Hematopoietic multipotent progenitor cell (in vitro differentiated cells): Measurements from ENCODE around the gene SYNPR. TPM values are rescaled to one million over a fixed set of nuclear protein-coding genes. Genes with fewer than 3 reads are reported as not detected.

ENCODE experiments used
- DNase-seq, 3 donors: peaks; one replicate each; pipeline ENCODE4 v3.0.0-alpha.2; 2011 to 2015; ENCODE audit warnings: low read depth in 2 of 3, low spot score in 2 of 3
- total RNA-seq: library from RNA; depleted of rRNA; stranded (reverse); fragments of >200 nt; gene quantifications from one replicate; pipeline ENCODE4 v1.2.3, GENCODE V29; 2012

The SYNPR gene
- total RNA-seq, 1 donor, result under 0.01 TPM

DNA sequence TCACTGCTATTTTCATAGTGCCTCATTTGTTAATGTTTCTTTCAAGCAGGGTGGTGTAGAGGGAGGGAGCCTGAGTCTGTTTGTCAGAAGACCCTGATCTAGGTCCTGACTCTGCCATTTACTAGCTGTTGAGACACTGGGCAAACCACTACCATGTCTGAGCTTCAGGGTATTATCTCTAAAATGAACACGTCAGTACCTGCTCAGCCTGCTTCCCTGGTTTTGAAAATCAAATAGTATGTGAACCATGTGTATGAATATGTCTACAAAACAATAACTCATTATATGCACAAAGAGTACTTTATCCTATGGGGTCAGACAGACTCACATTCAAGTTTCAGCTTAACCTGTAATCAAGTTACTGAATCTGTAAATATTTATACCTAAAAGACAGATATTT lies 25.1 kb downstream of the SYNPR start:
- DNase-seq, result no peak

DNA sequence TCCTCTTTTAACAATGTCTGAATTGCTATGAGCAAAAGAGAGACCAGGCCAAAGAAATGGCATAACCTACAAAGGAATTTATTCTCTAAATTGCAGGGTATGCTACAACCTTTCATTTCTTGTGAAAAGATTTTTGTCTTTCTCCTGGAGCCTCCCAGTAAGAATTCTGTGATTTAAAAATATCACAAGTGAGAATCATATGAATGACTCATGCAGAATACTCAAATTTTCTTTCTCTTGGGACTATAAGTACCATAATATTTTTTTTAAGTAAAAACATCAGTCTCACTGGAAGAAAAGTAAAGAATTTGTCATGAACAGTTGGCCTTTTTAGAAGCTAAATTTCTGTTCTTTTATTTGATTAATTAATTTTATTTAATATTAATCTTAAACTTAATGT lies 26.3 kb downstream of the SYNPR start:
- no peak for DNase-seq

DNA sequence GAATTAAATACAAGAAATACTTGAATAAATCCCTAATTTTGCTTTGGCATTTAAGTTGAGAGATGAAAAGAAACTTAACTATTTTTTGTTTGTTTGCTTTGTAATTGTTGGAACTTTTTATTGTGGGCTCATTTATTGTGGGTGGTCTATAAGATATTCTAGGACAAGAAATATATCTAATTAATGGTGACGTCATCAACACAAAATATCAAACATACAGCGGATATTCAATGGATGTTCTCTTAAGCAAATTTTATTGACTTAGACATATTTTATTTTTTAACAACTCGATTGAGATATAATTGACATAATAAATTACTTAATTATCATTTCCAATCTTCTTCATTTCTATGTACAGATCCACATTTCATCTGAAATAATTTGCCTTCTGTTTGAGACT lies 30.0 kb downstream of the SYNPR start:
- DNase-seq, result no peak

DNA sequence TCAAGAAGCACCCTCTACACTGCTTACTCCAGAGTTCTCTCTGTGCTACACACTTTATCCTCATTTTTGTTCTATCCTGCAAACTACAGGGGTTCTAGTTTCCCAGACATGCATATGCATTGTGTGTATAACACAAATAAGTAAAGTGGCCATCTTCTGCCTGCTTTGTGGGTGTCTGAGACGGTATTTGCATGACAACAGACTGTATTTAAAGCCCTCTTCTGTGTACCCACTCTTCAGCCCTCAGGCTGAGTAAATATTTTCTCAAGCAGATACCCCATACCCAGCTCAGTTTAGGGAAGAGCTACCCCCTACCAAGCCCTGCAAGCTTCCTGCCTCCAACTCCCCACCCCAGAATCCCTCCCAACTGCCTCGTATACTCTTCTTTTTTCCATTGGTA lies 31.7 kb downstream of the SYNPR start:
- no peak for DNase-seq

DNA sequence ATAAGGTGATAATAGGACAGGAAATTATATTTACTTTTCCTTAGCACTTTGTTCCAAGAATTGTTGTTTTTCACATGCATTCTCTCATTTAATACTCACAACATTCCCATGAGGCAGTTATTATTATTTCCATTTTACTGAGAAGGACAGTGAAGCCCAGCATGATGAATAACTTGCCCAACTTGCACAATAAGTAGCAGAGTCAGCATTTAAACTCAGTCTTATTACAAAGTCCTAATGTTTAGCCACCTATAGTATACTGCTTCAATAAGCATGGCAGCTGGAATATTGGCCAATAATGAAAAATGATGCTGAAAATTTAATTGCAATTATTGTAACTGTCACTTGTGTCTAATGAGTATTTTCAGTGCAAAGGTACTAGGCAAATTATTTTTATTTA lies 45.7 kb downstream of the SYNPR start:
- no peak for DNase-seq

DNA sequence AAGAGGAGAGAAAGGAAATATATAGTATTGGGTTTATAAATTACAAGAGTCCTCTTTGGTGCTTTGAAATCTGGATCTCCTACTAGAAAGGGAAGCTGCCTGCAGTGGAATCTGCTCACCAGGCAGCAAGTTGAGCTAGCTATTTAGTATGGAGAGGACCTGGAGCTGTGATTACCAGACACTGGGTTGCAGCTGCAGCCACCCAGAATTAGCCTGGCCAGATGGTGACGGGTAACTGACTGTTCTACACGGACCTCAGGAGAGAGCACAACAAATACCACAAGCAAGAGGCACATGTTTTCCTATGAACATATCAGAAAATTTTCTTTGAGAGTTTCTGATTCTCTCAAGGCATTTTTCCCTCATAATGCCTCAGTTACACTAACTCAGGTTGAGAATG lies 46.5 kb downstream of the SYNPR start:
- no peak for DNase-seq

DNA sequence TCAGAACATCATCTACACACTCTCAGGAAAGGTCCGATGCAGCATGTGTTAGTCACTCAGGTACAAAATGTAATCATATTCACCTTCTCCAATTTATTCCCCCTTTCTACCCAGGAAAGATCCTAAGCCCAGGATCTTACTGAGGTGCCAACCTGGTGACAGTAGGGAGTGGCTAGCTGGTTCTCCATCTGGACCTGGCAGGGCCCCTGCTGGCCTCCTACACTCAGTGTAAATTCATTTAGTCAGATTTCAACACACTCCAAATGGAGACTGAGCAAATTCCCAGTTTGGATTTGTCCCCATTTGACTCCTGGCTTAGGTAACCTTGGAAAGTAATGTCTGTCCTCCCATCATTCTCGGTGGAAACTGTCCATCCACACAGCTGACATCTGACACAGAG lies 47.3 kb downstream of the SYNPR start:
- no peak for DNase-seq

DNA sequence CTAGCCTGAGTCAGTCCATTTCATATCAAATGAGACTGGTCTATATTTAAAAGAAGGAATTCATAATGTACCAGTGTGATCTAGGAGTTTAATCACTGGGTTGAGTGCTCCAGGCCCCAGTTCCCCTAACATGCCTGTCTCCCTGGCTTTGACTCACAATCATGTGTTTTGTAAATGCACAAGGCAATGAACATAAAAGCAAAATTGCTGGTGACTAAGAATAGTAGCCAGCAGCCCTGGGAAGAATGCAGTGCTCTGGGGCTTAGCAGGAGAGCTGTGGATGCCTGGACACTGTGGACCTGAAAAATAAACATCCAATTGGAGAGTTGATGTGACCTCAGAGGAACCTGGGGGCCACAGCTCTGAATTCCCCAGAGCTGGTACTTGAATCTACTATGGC lies 50.3 kb downstream of the SYNPR start:
- DNase-seq, result no peak

DNA sequence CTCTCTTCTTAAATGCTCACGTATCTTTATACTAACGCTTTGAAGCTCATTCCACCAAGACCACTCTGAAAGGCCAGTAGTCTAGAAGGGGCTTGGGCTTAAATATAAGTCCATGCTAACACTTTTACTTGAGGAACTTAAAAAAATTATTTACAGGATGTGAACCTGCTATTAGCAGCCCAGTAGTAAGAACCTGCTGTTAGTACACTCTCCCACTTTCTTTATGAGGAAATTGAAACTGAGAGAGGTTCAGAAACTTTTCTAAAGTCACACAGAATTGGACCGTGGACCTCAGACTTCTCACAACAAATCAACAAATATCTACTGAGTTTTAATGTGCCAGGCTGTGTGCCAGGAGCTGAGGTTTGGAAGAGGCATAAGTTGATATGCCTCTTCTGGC lies 53.4 kb downstream of the SYNPR start:
- DNase-seq, result no peak

DNA sequence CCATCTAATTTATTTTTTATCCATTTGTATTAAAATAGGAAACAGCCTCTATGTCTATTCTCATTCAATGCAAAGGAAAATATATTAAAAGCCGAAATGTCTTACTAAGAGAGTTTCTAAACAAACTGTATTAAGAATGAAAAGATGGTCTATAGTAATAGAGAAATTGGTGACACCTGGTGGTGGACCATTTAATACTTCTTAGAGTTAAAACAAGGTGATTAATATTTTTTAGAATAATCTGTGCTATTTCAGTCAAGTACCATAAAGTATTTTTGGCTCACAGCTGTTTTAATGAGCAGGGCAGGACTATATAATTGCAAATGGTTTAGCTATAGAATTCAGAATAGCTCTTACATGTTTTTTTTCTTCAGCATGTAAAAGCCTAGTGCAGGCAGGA lies 55.7 kb downstream of the SYNPR start:
- peak in 1 of 3 donors; percentile 5 for DNase-seq

DNA sequence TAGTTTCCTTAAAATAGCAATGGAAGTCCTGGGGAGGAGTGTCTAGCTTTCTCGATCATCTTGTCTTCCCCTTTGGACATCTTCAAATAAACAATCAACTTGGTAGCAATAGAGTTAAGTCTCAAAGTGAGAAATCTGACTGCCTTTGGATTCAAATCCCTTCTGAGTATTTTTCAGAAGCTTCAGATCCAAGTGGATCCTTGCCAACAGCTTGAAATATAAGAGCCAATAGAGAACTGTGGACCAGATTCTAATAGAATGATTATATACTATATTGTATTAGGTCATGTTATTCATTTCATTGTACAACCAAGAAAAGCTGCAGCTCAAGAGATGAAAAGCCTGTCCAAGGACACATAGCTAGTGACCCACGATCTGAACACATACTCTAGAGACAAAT lies 60.2 kb downstream of the SYNPR start:
- DNase-seq, result no peak

DNA sequence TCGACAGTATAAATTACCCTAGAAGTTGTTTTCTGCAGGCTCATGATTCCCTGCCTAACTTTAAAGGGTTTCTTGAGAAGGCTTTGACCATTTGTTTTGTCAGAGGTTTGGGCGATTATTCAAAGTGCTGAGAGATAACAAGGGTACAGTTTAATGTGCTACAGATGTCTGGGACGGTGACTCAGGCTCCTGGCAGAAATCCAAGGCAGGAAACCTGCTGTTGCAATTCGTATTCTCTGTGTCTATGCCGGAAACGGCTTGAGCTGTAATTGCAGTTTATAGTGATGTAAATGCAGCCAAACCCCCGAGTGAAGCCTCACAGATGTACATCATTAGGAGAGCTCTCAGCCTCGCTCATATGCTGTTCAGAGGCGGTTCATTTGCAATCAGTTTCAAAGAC lies 65.6 kb downstream of the SYNPR start:
- DNase-seq, result peak in 2 of 3 donors; percentile 84 to 88

DNA sequence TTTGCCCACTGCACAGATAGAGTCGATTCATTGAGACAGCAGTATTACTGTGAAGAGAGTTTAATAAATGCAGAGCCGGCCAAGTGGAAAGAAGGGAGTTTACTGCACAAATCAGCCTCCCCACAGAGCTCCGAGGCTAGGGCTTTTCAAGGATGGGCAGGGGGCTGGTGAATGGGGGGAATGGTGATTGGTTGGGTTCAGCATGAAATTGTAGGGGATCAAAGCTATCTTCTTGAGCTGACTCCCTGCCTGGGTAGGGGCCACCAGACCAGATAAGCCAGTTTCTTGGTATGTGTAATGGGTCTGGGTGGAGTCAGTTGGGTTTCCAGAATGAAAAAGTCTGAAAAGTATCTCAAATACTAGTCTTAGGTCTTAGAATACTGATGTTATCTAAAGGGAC lies 66.6 kb downstream of the SYNPR start:
- DNase-seq, result no peak

DNA sequence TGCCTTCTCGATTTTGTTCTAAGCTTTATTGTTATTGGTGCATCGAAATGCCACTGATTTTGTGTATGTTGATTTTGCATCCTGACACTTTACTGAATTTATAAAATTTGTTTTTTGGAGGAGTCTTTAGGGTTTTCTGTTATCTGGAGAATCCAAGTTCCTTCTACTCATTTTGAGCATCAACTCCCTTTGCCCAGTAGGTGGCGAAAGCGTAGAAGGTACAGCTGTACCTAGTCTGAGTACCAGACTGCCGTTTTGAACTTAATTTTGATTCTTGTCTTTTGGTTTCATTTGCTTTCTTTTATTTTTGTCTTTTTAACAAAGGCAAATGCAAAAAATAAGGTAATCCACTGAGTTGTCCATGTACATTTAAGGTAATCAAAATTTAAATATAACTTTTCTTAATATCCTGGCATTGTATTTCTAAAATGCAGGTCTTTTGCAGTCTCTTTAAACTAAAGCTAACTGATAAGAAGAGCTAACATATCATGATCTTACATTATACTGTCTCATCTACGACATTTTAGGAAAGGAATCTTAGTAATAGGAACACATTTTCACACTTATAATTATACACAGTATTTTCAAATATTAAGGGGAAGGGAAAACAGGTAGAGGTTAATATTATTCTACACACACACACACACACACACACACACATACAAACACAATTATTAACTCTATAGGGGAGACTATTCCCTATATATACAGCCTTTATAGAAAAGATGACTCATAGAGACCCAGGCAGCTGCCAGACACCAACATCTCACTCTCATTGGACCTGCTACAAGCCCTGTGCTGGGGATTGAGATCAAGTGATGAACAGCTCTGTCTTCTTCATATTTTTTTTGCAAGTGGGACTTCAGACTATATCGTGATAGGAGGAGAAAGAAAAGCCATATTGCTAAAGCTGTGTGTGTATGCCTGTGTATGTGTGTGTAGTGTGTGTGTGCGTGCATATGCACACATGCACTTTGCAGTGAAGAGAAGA lies 71.8 kb downstream of the SYNPR start:
- peak in 2 of 3 donors; percentile 56 to 83 for DNase-seq

DNA sequence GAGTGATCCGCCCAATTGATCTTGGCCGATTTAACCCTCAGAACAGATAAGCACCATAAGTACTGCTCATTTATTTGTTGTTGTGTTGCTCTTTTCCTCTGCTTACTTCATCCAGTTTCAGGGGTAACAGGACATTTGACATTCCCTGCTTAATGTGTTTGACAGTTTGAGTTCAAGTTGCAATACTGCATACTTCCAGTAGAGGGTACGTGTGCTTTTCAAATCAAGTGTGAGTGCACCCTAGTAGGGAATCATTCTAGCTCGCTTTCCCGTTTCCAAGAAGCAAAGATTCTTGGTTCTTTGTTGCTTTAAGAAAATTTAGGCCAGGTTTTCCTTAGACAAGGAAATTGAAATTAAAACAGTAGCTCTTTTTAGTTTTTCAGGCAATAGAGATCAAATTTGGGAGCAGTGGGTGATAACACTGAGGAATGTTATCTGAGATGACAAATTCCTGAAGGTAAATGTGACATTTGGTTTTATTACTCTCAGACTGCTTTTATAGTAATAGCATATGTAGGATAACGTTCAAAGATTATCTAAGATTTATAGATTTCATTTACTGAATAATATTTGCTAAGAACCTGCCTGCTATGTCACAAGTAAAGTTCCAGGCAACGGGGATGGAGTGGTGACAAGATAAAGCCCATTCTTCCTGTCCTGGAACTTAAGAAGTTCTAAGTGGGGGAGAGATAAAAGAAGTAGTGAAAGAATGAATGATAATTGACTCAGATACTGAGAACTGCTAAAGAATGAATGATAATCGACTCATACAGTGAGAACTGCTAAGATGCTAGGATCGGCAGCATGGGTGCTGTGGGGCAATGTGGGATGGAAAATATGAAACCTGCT lies 73.3 kb downstream of the SYNPR start:
- peak in 2 of 3 donors; percentile 19 to 51 for DNase-seq

DNA sequence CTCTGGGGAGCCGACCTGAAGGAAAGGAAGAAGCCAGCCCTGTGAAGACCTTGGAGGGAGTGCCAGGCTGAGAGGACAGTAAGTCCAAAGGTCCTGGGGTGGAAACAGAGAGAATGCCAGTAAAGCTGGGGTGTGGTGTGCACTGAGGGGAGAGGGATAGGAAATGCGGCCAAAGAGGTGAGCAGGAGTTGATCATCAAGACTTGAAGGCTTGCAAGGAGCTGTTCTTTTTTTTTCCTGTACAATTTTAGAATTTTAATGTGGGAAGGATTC lies 73.8 kb downstream of the SYNPR start:
- no peak for DNase-seq

DNA sequence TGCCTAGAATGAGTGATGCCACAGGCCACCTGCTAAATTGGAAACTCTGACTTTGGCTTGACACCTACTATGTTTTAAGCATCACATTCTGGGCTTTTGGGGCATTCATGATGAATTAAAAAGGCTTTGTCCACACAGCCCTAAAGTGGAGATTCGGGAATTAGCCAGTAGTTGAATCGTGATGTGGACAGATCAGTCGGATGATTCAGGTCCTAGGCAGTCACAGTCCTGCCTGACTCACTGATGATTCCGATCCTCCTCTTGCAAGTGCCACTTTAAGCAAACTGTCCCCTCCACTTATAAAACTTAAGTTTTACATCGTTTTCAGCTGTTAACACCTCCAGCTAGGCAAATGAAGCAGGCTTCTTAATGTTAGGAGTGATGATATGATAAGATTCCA lies 75.3 kb downstream of the SYNPR start:
- no peak for DNase-seq

DNA sequence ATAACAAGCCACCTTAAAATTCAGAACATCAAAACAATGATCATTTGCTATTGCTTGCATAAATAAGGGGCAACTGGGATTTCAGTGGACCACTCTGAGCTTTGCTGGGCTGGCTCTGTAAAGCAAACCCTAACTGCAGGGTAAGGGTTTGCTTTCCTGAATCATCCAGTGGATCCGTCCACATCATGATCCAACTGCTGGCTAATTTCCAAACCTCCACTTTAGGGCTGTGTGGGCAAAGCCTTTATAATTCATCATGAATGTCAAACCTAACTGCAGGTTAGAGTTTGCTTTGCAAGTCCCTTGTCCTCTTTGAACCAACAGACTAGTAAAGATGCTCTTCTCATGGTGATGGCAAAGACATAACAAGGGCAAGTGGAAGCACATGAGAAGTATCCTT lies 76.1 kb downstream of the SYNPR start:
- DNase-seq, result no peak

DNA sequence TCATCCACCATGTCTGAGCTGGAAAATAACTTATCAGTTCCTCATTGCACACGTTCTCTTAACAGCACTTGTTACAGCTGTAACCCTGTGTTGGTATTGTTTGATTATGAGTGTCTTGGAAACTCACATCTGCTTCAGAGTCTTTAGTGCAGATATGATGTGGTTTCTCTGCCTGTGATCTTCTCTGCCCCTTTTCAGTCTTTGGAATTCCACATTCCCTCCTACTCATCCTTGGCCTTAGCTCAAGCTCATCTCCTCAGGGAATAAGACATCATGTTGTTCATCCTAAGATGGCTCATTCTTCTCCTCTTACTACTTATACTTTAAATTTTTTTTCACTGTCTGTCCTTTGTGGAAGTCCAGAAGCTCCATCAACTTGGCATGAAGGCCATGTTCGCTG lies 77.7 kb downstream of the SYNPR start:
- DNase-seq, result no peak

DNA sequence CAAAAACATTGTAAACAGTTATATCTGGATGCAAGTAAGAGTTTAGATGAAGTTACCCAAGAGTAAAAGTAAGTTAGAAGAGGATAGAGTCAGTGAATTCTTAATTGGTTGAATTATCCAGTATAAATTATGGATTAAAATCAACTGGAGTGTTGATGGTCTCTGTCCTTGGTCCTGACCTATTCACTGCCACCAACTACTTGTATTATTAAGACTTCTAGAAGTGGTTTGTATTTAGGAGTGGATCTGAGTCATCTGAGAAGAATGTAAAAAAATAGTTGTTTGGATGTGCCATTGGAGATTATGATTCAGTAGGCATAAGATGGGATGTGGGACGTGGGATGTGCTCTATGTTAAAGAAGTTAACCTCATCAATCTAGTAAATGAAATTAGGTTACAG lies 86.4 kb downstream of the SYNPR start:
- no peak for DNase-seq

DNA sequence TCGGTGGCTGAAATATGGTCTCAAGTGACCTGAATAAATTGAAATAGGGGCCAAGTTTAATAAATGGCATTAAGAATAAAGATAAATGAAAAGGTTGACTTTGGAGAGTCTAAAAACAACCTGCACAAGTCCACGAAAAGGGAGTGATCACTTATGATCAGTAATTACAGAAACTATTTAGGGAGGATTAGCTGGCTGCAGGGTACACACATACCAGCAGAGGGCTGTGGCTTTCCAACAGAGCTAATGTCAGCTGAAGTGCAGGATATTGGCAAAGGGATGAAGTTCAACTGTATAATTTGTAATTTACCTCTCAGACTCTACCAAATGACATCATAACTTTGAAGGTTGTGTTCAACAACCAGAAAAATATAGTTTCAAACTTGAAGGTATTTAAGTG lies 86.8 kb downstream of the SYNPR start:
- no peak for DNase-seq

DNA sequence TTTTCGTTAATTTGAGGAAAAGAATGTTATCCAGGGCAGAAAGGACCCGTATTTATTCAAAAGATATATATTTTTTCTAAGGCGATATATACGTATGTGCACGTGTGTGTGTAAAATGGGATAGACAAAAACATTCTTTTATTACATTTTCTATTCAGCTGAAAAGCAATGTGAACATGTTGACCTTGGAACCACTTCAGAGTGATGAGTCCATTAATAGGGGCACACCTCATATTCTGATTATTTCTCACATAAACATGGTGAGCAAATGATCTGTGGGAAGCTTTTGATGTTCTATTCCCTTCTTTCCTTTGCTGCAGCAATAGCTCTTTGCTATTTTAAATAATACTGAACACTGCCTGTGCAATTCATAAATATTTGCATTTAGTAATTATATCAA lies 87.6 kb downstream of the SYNPR start:
- DNase-seq, result no peak
